GM18861 (cell line): ENCODE results near the gene ANXA2.

ENCODE experiments used
- ATAC-seq: cut with Tn5 transposase; IDR thresholded peaks from one replicate; pipeline ENCODE4 v1.9.1; 2021; ENCODE audit not compliant: unreplicated experiment

ANXA2 gene

GRCh38 chr15:60315878-60316277 lies 81.9 kb downstream of the ANXA2 start:
- no peak for ATAC-seq

GRCh38 chr15:60313906-60314305 lies 83.9 kb downstream of the ANXA2 start:
- ATAC-seq: no peak

- ATAC-seq: no peak
Observed at GRCh38 chr15:60307034-60307433, 90.8 kb downstream of the ANXA2 start.

- no peak for ATAC-seq
Observed at GRCh38 chr15:60301024-60301423, 96.8 kb downstream of the ANXA2 start.

- no peak for ATAC-seq
Observed at GRCh38 chr15:60299452-60300047, 98.2 kb downstream of the ANXA2 start.
